HUES64 (cell line): ENCODE data around the gene RAPGEF5.

Experiments used
- H3K27ac ChIP-seq: 2 replicates; pipeline ENCODE4 v1.7.0; 2013; ENCODE audit warnings: low read depth, low read length, inconsistent platforms
- H3K27me3 ChIP-seq: 2 replicates; pipeline ENCODE4 v1.6.1; 2013; ENCODE audit warnings: mild to moderate bottlenecking, low read length; ENCODE audit not compliant: insufficient read depth
- H3K36me3 ChIP-seq: 2 replicates; pipeline ENCODE4 v1.6.1; 2013; ENCODE audit warnings: mild to moderate bottlenecking, low read length; ENCODE audit not compliant: insufficient read depth
- H3K4me1 ChIP-seq: 2 replicates; pipeline ENCODE4 v1.6.1; 2013; ENCODE audit warnings: mild to moderate bottlenecking, low read length, moderate library complexity; ENCODE audit not compliant: insufficient read depth
- H3K4me3 ChIP-seq: 2 replicates; pipeline ENCODE4 v1.5.1; 2013; ENCODE audit warnings: mild to moderate bottlenecking, low read length, moderate library complexity
- H3K9ac ChIP-seq: 2 replicates; pipeline ENCODE4 v1.6.1; 2013; ENCODE audit warnings: mild to moderate bottlenecking, low read depth, low read length
- H3K9me3 ChIP-seq: 2 replicates; pipeline ENCODE4 v1.6.1; 2013; ENCODE audit warnings: low read depth, low read length; ENCODE audit not compliant: insufficient read depth
- WGBS: fragments of 150-250, 120-280 bp; methylation state at CpG from one replicate; pipeline ENCODE4 v1.1.7; 2013; ENCODE audit warnings: missing lambda C conversion rate; 5-methylcytosine and 5-hydroxymethylcytosine counted together

Gene RAPGEF5

DNA sequence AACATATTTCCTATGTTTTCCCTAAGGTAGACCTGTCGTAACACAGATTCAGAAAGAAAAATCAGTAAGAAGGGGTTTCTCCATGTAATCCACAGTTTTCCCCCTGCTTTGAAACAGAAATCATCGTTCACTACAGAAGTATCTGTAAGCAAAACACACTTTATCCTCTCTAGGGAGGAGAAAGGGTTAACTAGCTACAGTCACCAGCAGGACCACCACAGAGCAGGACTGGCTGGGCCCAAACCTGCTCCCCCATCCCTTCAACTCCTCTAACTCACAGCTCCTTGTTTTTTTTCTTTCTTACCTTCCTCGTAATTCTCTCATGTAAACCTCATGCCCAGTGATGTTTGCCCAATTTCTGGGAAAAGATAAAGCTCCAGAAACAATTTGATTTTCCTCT lies 167.7 kb downstream of the RAPGEF5 start:
- WGBS: 63% methylated on average over 2 of the region's 3 CpGs
- Histone ChIP-seq H3K9me3 (no peaks in the 10 kb centered on the region), H3K4me3 (no peak overlapping the region), H3K4me1 (peaks cover 49% of the 10 kb centered on the region), H3K36me3 (no peaks in the 10 kb centered on the region), H3K9ac (no peak overlapping the region), H3K27me3 (peaks cover 12% of the 10 kb centered on the region; the same call in 1 of the 2 replicates), H3K27ac (no peak overlapping the region)

DNA sequence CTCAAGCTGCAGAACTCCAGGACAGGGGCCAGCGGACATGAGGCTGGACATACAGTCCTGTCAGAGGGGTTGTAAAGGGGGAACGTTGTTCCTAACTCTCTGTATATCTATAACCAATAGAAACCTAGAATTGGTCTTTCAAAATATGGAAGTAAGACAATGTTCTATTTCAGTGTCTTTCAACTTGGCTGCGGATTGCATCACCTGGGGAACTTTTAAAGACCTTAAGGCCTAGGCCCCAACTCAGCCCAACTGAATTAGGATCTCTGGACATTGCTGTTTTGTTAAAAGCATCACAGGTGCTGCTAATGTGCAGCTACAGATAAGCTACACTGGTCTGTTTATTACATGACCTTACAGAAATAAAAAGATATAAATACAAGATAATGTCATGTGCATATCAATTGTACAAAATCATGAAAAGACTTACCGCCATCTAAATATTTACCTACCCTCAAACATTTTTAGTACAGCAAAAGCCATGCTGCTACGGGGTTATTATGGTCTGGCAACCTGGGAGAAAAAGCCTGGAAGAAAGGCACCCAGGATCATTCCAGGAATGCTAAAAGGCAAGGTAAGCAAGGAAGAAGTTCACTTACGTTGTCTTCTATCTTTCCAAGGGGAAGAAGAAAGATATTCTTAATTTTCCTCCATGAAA lies 169.1 kb downstream of the RAPGEF5 start:
- WGBS: 97% methylated on average over 5 of the region's 6 CpGs
- H3K9ac ChIP-seq: no peak overlapping the region
- peaks cover 7% of the 10 kb centered on the region; the same call in 1 of the 2 replicates for H3K27me3 ChIP-seq
- H3K4me3 ChIP-seq: no peak overlapping the region
- no peaks in the 10 kb centered on the region for H3K36me3 ChIP-seq
- no peaks in the 10 kb centered on the region for H3K9me3 ChIP-seq
- peaks cover 45% of the 10 kb centered on the region for H3K4me1 ChIP-seq
- H3K27ac ChIP-seq: no peak overlapping the region

DNA sequence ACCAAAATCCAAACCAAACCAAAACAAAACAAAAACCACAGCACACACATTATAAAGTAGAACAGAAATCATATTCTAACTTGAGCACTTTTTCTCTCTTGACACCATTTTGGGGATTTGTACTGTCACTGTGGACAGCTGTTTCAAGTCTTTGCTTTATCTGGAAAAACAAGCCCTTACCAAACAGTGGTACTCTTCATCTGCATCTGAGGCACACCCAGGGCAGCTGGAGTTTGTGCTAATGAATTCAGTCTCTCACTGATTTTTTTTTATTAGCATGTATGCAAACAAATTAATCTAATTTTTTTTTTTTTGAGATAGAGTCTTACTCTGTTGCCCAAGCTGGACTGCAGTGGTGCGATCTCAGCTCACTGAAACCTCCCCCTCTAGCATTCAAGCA lies 171.4 kb downstream of the RAPGEF5 start:
- no peak overlapping the region for H3K9ac ChIP-seq
- no peaks in the 10 kb centered on the region for H3K36me3 ChIP-seq
- H3K4me3 ChIP-seq: no peak overlapping the region
- H3K27ac ChIP-seq: no peak overlapping the region; the same call in 1 of the 2 replicates
- no peaks in the 10 kb centered on the region for H3K27me3 ChIP-seq
- 100% methylated on average over 1 of the region's 1 CpG for WGBS
- H3K9me3 ChIP-seq: no peaks in the 10 kb centered on the region
- peaks cover 44% of the 10 kb centered on the region for H3K4me1 ChIP-seq

DNA sequence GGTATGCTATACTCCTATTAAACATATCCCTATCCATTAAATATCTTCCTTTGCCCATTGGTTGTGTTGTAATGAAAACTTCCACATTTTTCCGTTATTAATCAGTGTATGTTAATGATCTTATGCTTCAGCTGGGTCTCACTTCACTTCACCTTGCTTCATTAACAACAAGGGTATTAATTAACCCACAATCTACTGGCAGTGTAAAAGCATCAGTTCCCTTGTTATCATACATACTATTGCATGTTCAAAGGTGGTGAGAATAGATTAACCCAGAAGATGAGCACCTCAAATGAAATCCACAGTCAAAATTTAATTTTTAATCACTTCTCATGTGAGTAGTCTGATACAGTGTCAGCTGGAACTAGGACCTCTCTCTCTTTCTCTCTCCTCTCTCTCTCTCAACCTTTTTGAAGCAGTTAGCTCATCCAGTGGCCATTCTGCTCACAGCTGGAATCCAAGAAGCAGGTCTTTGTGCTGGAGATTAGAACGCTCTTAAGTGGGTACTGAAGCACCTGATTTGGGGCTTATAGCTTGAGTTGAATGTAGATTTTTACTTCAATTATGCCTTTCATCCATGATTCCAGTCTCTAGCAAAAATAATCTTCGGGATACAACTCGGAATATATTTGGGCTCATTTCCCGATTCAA lies 172.3 kb downstream of the RAPGEF5 start:
- peaks cover 5% of the 10 kb centered on the region; the same call in 1 of the 2 replicates for H3K36me3 ChIP-seq
- H3K9ac ChIP-seq: no peak overlapping the region
- H3K4me3 ChIP-seq: no peak overlapping the region
- 24% methylated on average over 5 of the region's 5 CpGs for WGBS
- no peaks in the 10 kb centered on the region for H3K27me3 ChIP-seq
- H3K4me1 ChIP-seq: peaks cover 37% of the 10 kb centered on the region
- H3K27ac ChIP-seq: 0 out of 2 replicates have a peak overlapping the region, but pooled peaks have one; percentile 3
- H3K9me3 ChIP-seq: peaks cover 5% of the 10 kb centered on the region; the same call in 1 of the 2 replicates

DNA sequence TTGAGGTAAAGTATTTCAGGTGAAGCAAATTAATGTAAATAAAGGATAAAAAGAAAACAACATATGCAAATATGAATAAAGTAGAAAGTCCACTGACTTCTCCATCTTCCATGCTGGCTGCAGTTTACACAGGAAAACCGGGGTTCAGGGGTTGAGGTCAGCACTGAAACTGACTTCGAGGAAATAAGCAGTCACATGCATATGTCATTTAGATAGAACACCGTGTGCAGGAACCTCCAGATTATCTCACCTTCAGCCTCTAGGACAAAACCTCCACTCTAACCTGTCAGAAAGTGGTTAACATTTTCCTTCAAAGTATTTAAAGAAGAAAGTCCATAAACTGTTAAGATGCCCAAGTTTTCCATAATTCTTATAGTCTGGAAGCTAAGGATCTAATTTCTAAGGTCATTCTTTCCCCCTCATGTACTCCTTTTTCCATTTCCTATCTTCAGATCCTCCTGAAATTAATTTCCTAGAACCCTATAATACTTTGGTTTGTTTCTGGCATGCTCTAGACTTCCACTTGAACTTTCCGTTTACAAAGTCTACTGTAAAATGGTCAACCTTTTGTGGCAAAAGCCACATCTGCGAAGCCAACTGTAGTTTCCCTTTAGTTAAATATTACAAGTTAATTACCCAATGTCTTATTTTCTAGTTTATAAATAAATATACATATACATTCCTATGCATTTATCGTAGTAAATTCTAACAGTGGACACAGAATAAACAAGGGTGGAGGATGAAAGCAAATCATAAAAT lies 173.3 kb downstream of the RAPGEF5 start:
- 93% methylated on average over 5 of the region's 6 CpGs for WGBS
- H3K27ac ChIP-seq: no peak overlapping the region
- no peak overlapping the region for H3K4me3 ChIP-seq
- H3K27me3 ChIP-seq: no peaks in the 10 kb centered on the region
- H3K4me1 ChIP-seq: peaks cover 34% of the 10 kb centered on the region
- peaks cover 7% of the 10 kb centered on the region; the same call in 1 of the 2 replicates for H3K9me3 ChIP-seq
- no peak overlapping the region for H3K9ac ChIP-seq
- peaks cover 5% of the 10 kb centered on the region; the same call in 1 of the 2 replicates for H3K36me3 ChIP-seq

DNA sequence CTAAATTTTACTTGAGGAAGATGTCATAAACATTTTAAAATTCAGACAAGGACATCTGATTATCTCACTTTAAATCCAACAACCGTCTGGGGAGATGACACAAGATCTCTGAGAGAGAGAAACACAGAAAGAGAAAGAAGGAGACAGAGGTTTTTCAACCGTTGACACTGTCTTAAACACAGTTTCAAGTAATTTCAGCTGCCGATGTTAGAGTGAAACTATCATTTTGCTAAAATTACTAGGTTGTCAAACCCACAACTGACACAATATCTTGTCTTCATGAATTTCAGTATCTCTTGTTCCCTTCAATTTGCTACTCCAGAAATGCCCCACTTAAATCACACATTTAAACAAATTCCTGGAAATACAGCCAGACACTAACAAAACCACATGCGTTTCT lies 174.8 kb downstream of the RAPGEF5 start:
- H3K4me1 ChIP-seq: peaks cover 35% of the 10 kb centered on the region
- peaks cover 5% of the 10 kb centered on the region; the same call in 1 of the 2 replicates for H3K36me3 ChIP-seq
- no peak overlapping the region for H3K9ac ChIP-seq
- 85% methylated on average over 4 of the region's 4 CpGs for WGBS
- H3K9me3 ChIP-seq: peaks cover 7% of the 10 kb centered on the region; the same call in 1 of the 2 replicates
- no peak overlapping the region for H3K27ac ChIP-seq
- no peaks in the 10 kb centered on the region for H3K27me3 ChIP-seq
- H3K4me3 ChIP-seq: no peak overlapping the region

DNA sequence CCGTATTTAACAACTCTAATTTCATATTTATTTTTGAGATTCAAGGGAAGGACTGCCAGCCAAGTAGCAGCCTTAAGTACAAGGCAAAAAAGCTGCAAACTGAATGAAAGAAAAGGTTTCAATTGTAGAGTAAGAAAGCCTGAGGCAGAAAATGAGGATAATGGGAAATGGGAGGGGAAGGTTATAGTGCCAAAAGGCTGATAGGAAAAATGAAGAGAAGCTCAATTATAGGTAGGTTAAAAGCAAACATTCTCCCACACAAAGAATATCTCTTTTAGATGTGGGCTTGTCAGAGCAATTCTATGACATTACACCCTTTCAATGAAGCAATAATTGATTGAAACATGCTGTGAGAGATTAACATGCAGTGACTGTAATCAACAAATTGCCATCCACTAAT lies 175.3 kb downstream of the RAPGEF5 start:
- Histone ChIP-seq H3K4me1 (peaks cover 35% of the 10 kb centered on the region), H3K36me3 (peaks cover 5% of the 10 kb centered on the region; the same call in 1 of the 2 replicates), H3K27ac (no peak overlapping the region), H3K9me3 (peaks cover 7% of the 10 kb centered on the region; the same call in 1 of the 2 replicates), H3K27me3 (no peaks in the 10 kb centered on the region), H3K9ac (no peak overlapping the region), H3K4me3 (no peak overlapping the region)
- no CpG with 5 or more reads among the region's 1 CpG for WGBS

DNA sequence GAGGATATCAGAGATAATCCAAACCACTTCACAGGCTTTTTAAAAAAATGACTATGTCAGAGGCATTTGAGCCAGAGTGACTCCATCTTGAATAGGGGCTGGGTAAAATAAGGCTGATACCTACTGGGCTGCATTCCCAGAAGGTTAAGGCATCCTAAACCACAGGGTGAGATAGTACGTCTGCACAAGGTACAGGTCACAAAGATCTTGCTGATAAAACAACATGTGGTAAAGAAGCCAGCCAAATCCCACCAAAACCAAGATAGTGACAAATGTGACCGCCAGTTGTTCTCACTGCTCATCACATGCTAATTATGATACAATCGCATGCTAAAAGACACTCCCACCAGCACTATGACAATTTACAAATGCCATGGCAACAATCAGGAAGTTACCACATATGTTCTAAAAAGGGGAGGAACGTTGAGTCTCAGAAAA lies 177.5 kb downstream of the RAPGEF5 start:
- Histone ChIP-seq H3K4me1 (peaks cover 23% of the 10 kb centered on the region), H3K4me3 (no peak overlapping the region), H3K27ac (no peak overlapping the region), H3K9me3 (peaks cover 7% of the 10 kb centered on the region; the same call in 1 of the 2 replicates), H3K27me3 (no peaks in the 10 kb centered on the region), H3K36me3 (peaks cover 5% of the 10 kb centered on the region; the same call in 1 of the 2 replicates), H3K9ac (no peak overlapping the region)
- WGBS: 97% methylated on average over 4 of the region's 4 CpGs

DNA sequence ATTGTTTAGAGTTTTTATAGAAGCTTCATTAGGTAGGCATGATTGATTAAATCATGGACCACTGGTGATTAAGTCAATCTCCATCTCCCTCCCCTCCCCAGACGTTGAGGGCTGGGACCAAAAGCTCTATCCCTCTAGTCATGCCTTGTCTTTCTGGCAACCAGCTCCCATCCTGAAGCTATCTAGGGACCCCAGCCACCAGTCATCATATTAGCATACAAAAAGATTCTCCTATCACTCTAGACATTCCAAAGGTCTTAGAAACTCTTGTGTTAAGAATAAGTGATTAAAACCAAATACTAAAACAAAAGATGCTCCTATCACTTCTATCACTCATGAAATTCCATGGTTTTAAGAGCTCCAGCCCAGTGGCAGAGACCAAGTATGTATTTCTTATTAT lies 178.2 kb downstream of the RAPGEF5 start:
- no peak overlapping the region for H3K27ac ChIP-seq
- peaks cover 17% of the 10 kb centered on the region for H3K4me1 ChIP-seq
- no peak overlapping the region for H3K4me3 ChIP-seq
- H3K9ac ChIP-seq: no peak overlapping the region
- H3K36me3 ChIP-seq: peaks cover 5% of the 10 kb centered on the region; the same call in 1 of the 2 replicates
- H3K9me3 ChIP-seq: peaks cover 7% of the 10 kb centered on the region; the same call in 1 of the 2 replicates
- no peaks in the 10 kb centered on the region for H3K27me3 ChIP-seq
- WGBS: 17% methylated on average over 1 of the region's 1 CpG

DNA sequence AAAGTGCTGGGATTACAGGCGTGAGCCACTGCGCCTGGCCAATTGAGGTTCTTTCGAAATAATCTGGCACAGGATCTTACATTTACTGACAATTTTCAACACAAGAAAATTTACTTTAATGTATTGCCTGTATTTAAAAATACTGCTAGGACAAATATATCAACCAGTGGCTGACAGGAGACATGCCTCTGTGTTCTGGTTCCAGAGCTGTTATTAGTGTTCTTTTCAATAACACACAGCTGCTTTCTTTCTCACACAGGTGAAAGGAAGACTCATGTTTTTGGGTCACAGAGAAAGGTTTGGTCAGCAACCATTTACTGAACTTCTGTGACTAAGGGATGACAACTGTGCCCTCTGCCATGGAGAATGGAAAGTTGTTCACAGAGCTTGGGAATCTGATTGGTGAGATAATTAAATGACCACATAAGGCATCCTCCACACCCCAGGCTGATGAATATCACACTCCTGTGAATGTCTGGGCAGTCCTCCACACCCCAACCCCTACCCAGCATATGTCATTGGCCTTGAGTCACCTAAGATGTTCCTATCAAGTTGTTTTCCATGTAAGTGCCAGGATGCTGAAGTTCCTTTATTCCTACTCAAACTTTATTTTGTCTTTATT lies 180.1 kb downstream of the RAPGEF5 start:
- H3K36me3 ChIP-seq: peaks cover 5% of the 10 kb centered on the region; the same call in 1 of the 2 replicates
- H3K9me3 ChIP-seq: peaks cover 7% of the 10 kb centered on the region; the same call in 1 of the 2 replicates
- no peaks in the 10 kb centered on the region for H3K27me3 ChIP-seq
- no peak overlapping the region for H3K27ac ChIP-seq
- 100% methylated on average over 3 of the region's 3 CpGs for WGBS
- H3K9ac ChIP-seq: no peak overlapping the region
- no peak overlapping the region for H3K4me3 ChIP-seq
- peaks cover 13% of the 10 kb centered on the region for H3K4me1 ChIP-seq
